Natural killer cell treated with Interleukin-12 subunit alpha and Interleukin-12 subunit beta and Interleukin-15 and Interleukin-18, amount 100 ng/mL, for 72 hours (primary cell): Measurements from ENCODE around the gene ZNF627. TPM values are rescaled to one million over a fixed set of nuclear protein-coding genes. Genes with fewer than 3 reads are reported as not detected.

ENCODE experiments used
- ATAC-seq, 2 donors: fragments of 150-1000 bp; cut with Tn5 transposase in 1 of 2; sonication (Bioruptor Pico), chemical (Tn5 transposase) in 1 of 2; 2 replicates each; pipeline ENCODE4 v1.10.0; 2021
- DNase-seq: peaks from one replicate; pipeline ENCODE4 v3.0.0; 2022; ENCODE audit warnings: low spot score
- H3K27ac Mint-ChIP-seq, 2 donors: 1 replicate in 1 of 2; 2 replicates in 1 of 2; pipeline ENCODE4 v1.8.0; 2022; ENCODE audit warnings: mixed read lengths in 2 of 2, mild to moderate bottlenecking in 1 of 2, moderate library complexity in 1 of 2
- H3K27me3 Mint-ChIP-seq, 2 donors: 1 replicate in 1 of 2; 2 replicates in 1 of 2; pipeline ENCODE4 v1.8.0; 2022; ENCODE audit warnings: mixed read lengths in 2 of 2
- H3K36me3 Mint-ChIP-seq: one replicate; pipeline ENCODE4 v1.8.0; 2022; ENCODE audit warnings: mixed read lengths
- H3K4me1 Mint-ChIP-seq, 2 donors: 1 replicate in 1 of 2; 2 replicates in 1 of 2; pipeline ENCODE4 v1.8.0; 2022; ENCODE audit warnings: low read depth in 2 of 2, mixed read lengths in 2 of 2, mild to moderate bottlenecking in 1 of 2
- H3K4me3 Mint-ChIP-seq: one replicate; pipeline ENCODE4 v1.8.0; 2022; ENCODE audit warnings: mixed read lengths
- H3K9me3 Mint-ChIP-seq: 2 replicates; pipeline ENCODE4 v1.8.0; 2022; ENCODE audit warnings: mixed read lengths
- total RNA-seq, 2 donors: library from RNA; stranded (reverse); gene quantifications; one replicate each; pipeline ENCODE4 v1.2.3, GENCODE V29; 2022

ZNF627 gene
- total RNA-seq: 1 to 10 TPM; 5.1 to 6.8 TPM

GRCh38 chr19:11597202-11598102 is at the start of gene ZNF627:
ZNF627 (plus strand) TSS chr19:11597483; CDS start chr19:11597628, 145 bp downstream.
- Mint-ChIP-seq H3K9me3 (no peaks in the 10 kb centered on the region), H3K27me3 (no peaks in the 10 kb centered on the region), H3K4me1 (peaks cover 15 to 20% of the 10 kb centered on the region in 2 donors), H3K4me3 (peak within 1 kb of the TSS; percentile 91), H3K36me3 (no peaks in the 10 kb centered on the region), H3K27ac (peak within 1 kb of the TSS; percentile 64 to 78)
- peak; percentile 98 for DNase-seq
- ATAC-seq: peak; percentile 100

- DNase-seq (no peak), ATAC-seq (no peak)
- Mint-ChIP-seq H3K27ac (no peak overlapping the region), H3K4me3 (no peak overlapping the region), H3K36me3 (no peaks in the 10 kb centered on the region), H3K27me3 (peaks cover 8 to 9% of the 10 kb centered on the region in 2 donors), H3K4me1 (no peaks in the 10 kb centered on the region), H3K9me3 (no peaks in the 10 kb centered on the region)
These were observed 49.2 kb upstream of the ZNF627 start for GRCh38 chr19:11547929-11548700.

GRCh38 chr19:11549386-11549953 is 47.8 kb upstream of the ZNF627 start:
- Mint-ChIP-seq H3K9me3 (no peaks in the 10 kb centered on the region), H3K27ac (no peak overlapping the region), H3K36me3 (no peaks in the 10 kb centered on the region), H3K27me3 (peaks cover 0 to 3% of the 10 kb centered on the region in 2 donors), H3K4me3 (no peak overlapping the region), H3K4me1 (no peaks in the 10 kb centered on the region)
- DNase-seq (no peak), ATAC-seq (no peak)

- no peak for ATAC-seq
- Mint-ChIP-seq H3K4me3 (no peak overlapping the region), H3K4me1 (peaks cover under 1% of the 10 kb centered on the region in 2 donors), H3K27ac (no peak overlapping the region), H3K27me3 (no peaks in the 10 kb centered on the region), H3K9me3 (no peaks in the 10 kb centered on the region), H3K36me3 (no peaks in the 10 kb centered on the region)
- DNase-seq: no peak
These were observed 47.0 kb upstream of the ZNF627 start for GRCh38 chr19:11550265-11550664.

- ATAC-seq (peak; percentile 33 to 35), DNase-seq (no peak)
- Mint-ChIP-seq H3K4me3 (no peak overlapping the region), H3K27me3 (no peaks in the 10 kb centered on the region), H3K36me3 (no peaks in the 10 kb centered on the region), H3K4me1 (peaks cover 9 to 10% of the 10 kb centered on the region in 2 donors), H3K9me3 (no peaks in the 10 kb centered on the region), H3K27ac (no peak overlapping the region)
These were observed 45.6 kb upstream of the ZNF627 start for GRCh38 chr19:11551603-11552235.

- no peak overlapping the region for H3K27ac Mint-ChIP-seq
- H3K36me3 Mint-ChIP-seq: no peaks in the 10 kb centered on the region
- no peak for DNase-seq
- no peaks in the 10 kb centered on the region for H3K27me3 Mint-ChIP-seq
- no peak overlapping the region for H3K4me3 Mint-ChIP-seq
- peaks cover 15 to 17% of the 10 kb centered on the region in 2 donors for H3K4me1 Mint-ChIP-seq
- H3K9me3 Mint-ChIP-seq: no peaks in the 10 kb centered on the region
- ATAC-seq: no peak
These were observed 44.5 kb upstream of the ZNF627 start for GRCh38 chr19:11552666-11553372.

GRCh38 chr19:11554160-11554559 is 43.1 kb upstream of the ZNF627 start:
- H3K36me3 Mint-ChIP-seq: no peaks in the 10 kb centered on the region
- H3K27me3 Mint-ChIP-seq: no peaks in the 10 kb centered on the region
- DNase-seq (no peak), ATAC-seq (no peak)
- H3K27ac Mint-ChIP-seq: no peak overlapping the region
- no peak overlapping the region for H3K4me3 Mint-ChIP-seq
- peaks cover 24 to 26% of the 10 kb centered on the region in 2 donors for H3K4me1 Mint-ChIP-seq
- no peaks in the 10 kb centered on the region for H3K9me3 Mint-ChIP-seq

- Mint-ChIP-seq H3K4me3 (no peak overlapping the region), H3K9me3 (no peaks in the 10 kb centered on the region)
- ATAC-seq: no peak
These were observed 42.0 kb upstream of the ZNF627 start for GRCh38 chr19:11555246-11555645.

GRCh38 chr19:11556634-11557420 is 40.5 kb upstream of the ZNF627 start:
- no peak for ATAC-seq

More at GRCh38 chr19:11555246-11555645, 42.0 kb upstream of the ZNF627 start:
- Mint-ChIP-seq H3K4me1 (peaks cover 31% of the 10 kb centered on the region in 2 donors), H3K36me3 (no peaks in the 10 kb centered on the region), H3K27ac (peak overlapping the region in 1 of 2 donors; percentile 55), H3K27me3 (no peaks in the 10 kb centered on the region)
- no peak for DNase-seq

GRCh38 chr19:11558881-11559828 is 38.1 kb upstream of the ZNF627 start, which contains the start of gene ELOF1:
ELOF1 (minus strand) TSS chr19:11559230; CDS start chr19:11554347, 4,883 bp downstream.
- H3K4me3 Mint-ChIP-seq: peak within 1 kb of the TSS; percentile 97
- H3K27me3 Mint-ChIP-seq: no peaks in the 10 kb centered on the region
- DNase-seq (peak; percentile 99), ATAC-seq (peak; percentile 98 to 99)
- H3K4me1 Mint-ChIP-seq: peaks cover 42% of the 10 kb centered on the region in 2 donors
- H3K27ac Mint-ChIP-seq: peak within 1 kb of the TSS; percentile 81 to 89
- no peaks in the 10 kb centered on the region for H3K9me3 Mint-ChIP-seq
- H3K36me3 Mint-ChIP-seq: no peaks in the 10 kb centered on the region

More at GRCh38 chr19:11556634-11557420, 40.5 kb upstream of the ZNF627 start:
- Mint-ChIP-seq H3K4me3 (peak overlapping the region; percentile 97), H3K4me1 (peaks cover 39 to 40% of the 10 kb centered on the region in 2 donors), H3K36me3 (no peaks in the 10 kb centered on the region), H3K27ac (peak overlapping the region in 1 of 2 donors; percentile 83), H3K27me3 (no peaks in the 10 kb centered on the region), H3K9me3 (no peaks in the 10 kb centered on the region)
- DNase-seq: no peak

- Mint-ChIP-seq H3K27me3 (no peaks in the 10 kb centered on the region), H3K4me3 (peak overlapping the region; percentile 89), H3K27ac (peak overlapping the region; percentile 65 to 73), H3K9me3 (no peaks in the 10 kb centered on the region), H3K4me1 (peaks cover 38 to 39% of the 10 kb centered on the region in 2 donors), H3K36me3 (no peaks in the 10 kb centered on the region)
- ATAC-seq (peak; percentile 56 to 64), DNase-seq (peak; percentile 72)
These were observed 36.8 kb upstream of the ZNF627 start for GRCh38 chr19:11560404-11561051.
